ENCODE data around the gene GSN. TPM values are rescaled to one million over a fixed set of nuclear protein-coding genes. Genes with fewer than 3 reads are reported as not detected.
A peak's percentile ranks its signal among the peaks of the same experiment; 100 is the strongest.

Gene GSN
- total RNA-seq, 1 experiment from 2014 or later, result 68.3 TPM

- H3K36me3 Mint-ChIP-seq (ENCODE audit: insufficient read depth, unreplicated experiment), result peaks cover 7% of the 10 kb centered on the region
- no peaks in the 10 kb centered on the region for H3K9me3 Mint-ChIP-seq (ENCODE audit: low read depth, unreplicated experiment)
- H3K27me3 Mint-ChIP-seq (ENCODE audit: unreplicated experiment), result no peaks in the 10 kb centered on the region
- H3K4me1 Mint-ChIP-seq (ENCODE audit: low read depth, unreplicated experiment), result peaks cover 28% of the 10 kb centered on the region
- BruUV-seq (replicated peaks), result no TSS peak
- no peak for TF ChIP-seq CTCF (IDR thresholded peaks at IDR 0.05; ENCODE audit: unreplicated experiment)
- intact Hi-C loops (cut with micrococcal nuclease; ENCODE audit: unreplicated experiment), result no loop called here
- CTCF ChIA-PET, result no interaction called here
- peak overlapping the region; percentile 47 for H3K4me3 Mint-ChIP-seq (ENCODE audit: low read depth, unreplicated experiment)
- DNase-seq, result no peak
- H3K27ac Mint-ChIP-seq (ENCODE audit: unreplicated experiment), result peak overlapping the region; percentile 95
These were observed 89.0 kb downstream of the GSN start for GRCh38 chr9:121357011-121357410.

GRCh38 chr9:121358751-121359150 lies 90.8 kb downstream of the GSN start:
- H3K4me3 Mint-ChIP-seq (ENCODE audit: low read depth, unreplicated experiment), result no peak overlapping the region
- H3K27me3 Mint-ChIP-seq (ENCODE audit: unreplicated experiment), result no peaks in the 10 kb centered on the region
- no TSS peak for BruUV-seq (replicated peaks)
- no peak overlapping the region for H3K27ac Mint-ChIP-seq (ENCODE audit: unreplicated experiment)
- intact Hi-C loops (cut with micrococcal nuclease; ENCODE audit: unreplicated experiment), result no loop called here
- DNase-seq, result no peak
- H3K36me3 Mint-ChIP-seq (ENCODE audit: insufficient read depth, unreplicated experiment), result peaks cover 7% of the 10 kb centered on the region
- CTCF ChIA-PET, result no interaction called here
- H3K4me1 Mint-ChIP-seq (ENCODE audit: low read depth, unreplicated experiment), result peaks cover 28% of the 10 kb centered on the region
- H3K9me3 Mint-ChIP-seq (ENCODE audit: low read depth, unreplicated experiment), result no peaks in the 10 kb centered on the region
- no peak for TF ChIP-seq CTCF (IDR thresholded peaks at IDR 0.05; ENCODE audit: unreplicated experiment)

- BruUV-seq (replicated peaks), result no TSS peak
- Mint-ChIP-seq H3K27me3 (ENCODE audit: unreplicated experiment) (no peaks in the 10 kb centered on the region), H3K4me1 (ENCODE audit: low read depth, unreplicated experiment) (peaks cover 28% of the 10 kb centered on the region), H3K9me3 (ENCODE audit: low read depth, unreplicated experiment) (no peaks in the 10 kb centered on the region), H3K36me3 (ENCODE audit: insufficient read depth, unreplicated experiment) (peaks cover 7% of the 10 kb centered on the region), H3K4me3 (ENCODE audit: low read depth, unreplicated experiment) (no peak overlapping the region), H3K27ac (ENCODE audit: unreplicated experiment) (no peak overlapping the region)
- DNase-seq, result no peak
- CTCF ChIA-PET, result no interaction called here
- intact Hi-C loops (cut with micrococcal nuclease; ENCODE audit: unreplicated experiment), result no loop called here
- no peak for TF ChIP-seq CTCF (IDR thresholded peaks at IDR 0.05; ENCODE audit: unreplicated experiment)
These were observed 91.7 kb downstream of the GSN start for GRCh38 chr9:121359351-121360294.

GRCh38 chr9:121360601-121361374 lies 92.8 kb downstream of the GSN start:
- no peak for DNase-seq
- Mint-ChIP-seq H3K9me3 (ENCODE audit: low read depth, unreplicated experiment) (no peaks in the 10 kb centered on the region), H3K36me3 (ENCODE audit: insufficient read depth, unreplicated experiment) (peaks cover 7% of the 10 kb centered on the region), H3K4me3 (ENCODE audit: low read depth, unreplicated experiment) (no peak overlapping the region), H3K27ac (ENCODE audit: unreplicated experiment) (no peak overlapping the region), H3K27me3 (ENCODE audit: unreplicated experiment) (no peaks in the 10 kb centered on the region), H3K4me1 (ENCODE audit: low read depth, unreplicated experiment) (peaks cover 26% of the 10 kb centered on the region)
- no TSS peak for BruUV-seq (replicated peaks)
- TF ChIP-seq CTCF (IDR thresholded peaks at IDR 0.05; ENCODE audit: unreplicated experiment), result no peak
- intact Hi-C loops (cut with micrococcal nuclease; ENCODE audit: unreplicated experiment), result no loop called here
- CTCF ChIA-PET, result interaction anchor here (0.7 kb wide), 1 partner anchor 118 kb away, joined by 3 read pairs; no protein-coding TSS in a partner anchor
